GM12891 (cell line): ENCODE data around the gene PRSS38.

Experiments used
- PAX5 ChIP-seq: IDR thresholded peaks from 2 replicates; pipeline ENCODE4 v1.6.1; 2011; ENCODE audit warnings: low read length, moderate library complexity, mild to moderate bottlenecking; ENCODE audit not compliant: insufficient read depth, severe bottlenecking
- POLR2A ChIP-seq: IDR thresholded peaks from 2 replicates; pipeline ENCODE4 v1.6.1; 2011; ENCODE audit warnings: low read depth, low read length, control low read depth
- POLR2AphosphoS5 ChIP-seq: IDR thresholded peaks from 2 replicates; pipeline ENCODE4 v1.6.1; 2011; ENCODE audit warnings: low read depth, low read length, control low read depth
- POU2F2 ChIP-seq: IDR thresholded peaks from 2 replicates; pipeline ENCODE4 v1.6.1; 2011; ENCODE audit warnings: low read depth, mild to moderate bottlenecking, control low read depth, low read length, moderate library complexity
- SPI1 ChIP-seq: IDR thresholded peaks from 2 replicates; pipeline ENCODE4 v1.6.1; 2011; ENCODE audit warnings: low read depth, low read length, control low read depth
- TAF1 ChIP-seq: IDR thresholded peaks from 2 replicates; pipeline ENCODE4 v1.6.1; 2011; ENCODE audit warnings: low read depth, low read length, control low read depth

GRCh38 chr1:227778401-227778947 lies 37.0 kb upstream of the PRSS38 start:
- TF ChIP-seq TAF1 (no peak), POLR2A (no peak), POLR2AphosphoS5 (no peak), SPI1 (no peak), PAX5 (no peak), POU2F2 (no peak)
